HCT116 (cell line): ENCODE results near the gene URI1. TPM values are rescaled to one million over a fixed set of nuclear protein-coding genes. Genes with fewer than 3 reads are reported as not detected.

Experiments used
- ATAC-seq: fragments of 200-7000 bp; cut with Tn5 transposase; 2 replicates; pipeline ENCODE4 v1.9.1; 2020; ENCODE audit warnings: mild to moderate bottlenecking, moderate library complexity
- BruUV-seq: library from RNA; stranded (reverse); fragments of 400-500 nt; replicated peaks from 2 replicates; lab custom pipeline; 2021; lab: Mats Ljungman, UMichigan
- CTCF ChIA-PET: fragments of 300-600 bp; sonication (Branson Sonifier 250); formaldehyde crosslinking; loops from one replicate; lab custom pipeline; 2021; ENCODE audit warnings: antibody characterized with exemption; lab: Charles Lee
- POLR2A ChIA-PET: fragments of 300-600, 350-600 bp; sonication (Branson Sonifier 250); formaldehyde crosslinking; loops from one replicate; lab custom pipeline; 2021; ENCODE audit warnings: antibody characterized with exemption; lab: Charles Lee
- RAD21 ChIA-PET, 2 experiments: fragments of 300-600 bp; sonication (Branson Sonifier 250); formaldehyde crosslinking; loops; one replicate each; lab custom pipeline; 2023; ENCODE audit warnings: low total read pairs in 2 of 2; ENCODE audit not compliant: uncharacterized antibody in 2 of 2, unreplicated experiment in 2 of 2, low non-redundant PET in 1 of 2; lab: Charles Lee
- DNase-seq: peaks from one replicate; pipeline ENCODE4 v3.0.0-alpha.2; 2010; ENCODE audit warnings: low read depth, low spot score
- H2AFZ ChIP-seq: fragments of 200-600 bp; shearing (Covaris generic), sonication (generic); 2 replicates; pipeline ENCODE4 v1.6.1; 2017; ENCODE audit warnings: low read depth, mixed run types, mixed read lengths, antibody characterized with exemption, low read length; ENCODE audit not compliant: poor library complexity, severe bottlenecking
- H3K27ac ChIP-seq: 2 replicates; pipeline ENCODE4 v1.5.1; 2012; ENCODE audit warnings: low read depth, low read length
- H3K27me3 ChIP-seq: fragments of 200-600 bp; sonication (generic); 2 replicates; pipeline ENCODE4 v1.6.1; 2016; ENCODE audit warnings: mixed run types, low read length, mixed read lengths; ENCODE audit not compliant: insufficient read depth
- H3K36me3 ChIP-seq, 2 experiments: fragments of 200-500 bp in 1 of 2; fragments of 200-600 bp in 1 of 2; sonication (Bioruptor generic) in 1 of 2; sonication (generic) in 1 of 2; 2 replicates each; pipeline versions ENCODE4 v1.5.1 to v1.6.1; 2014 to 2016; ENCODE audit warnings: low read length in 2 of 2, inconsistent platforms in 1 of 2, mixed read lengths in 1 of 2, mixed run types in 1 of 2; ENCODE audit not compliant: insufficient read depth in 2 of 2, control insufficient read depth in 1 of 2
- H3K4me1 ChIP-seq, 2 experiments: fragments of 200-600 bp in 1 of 2; sonication (generic) in 1 of 2; 2 replicates each; pipeline versions ENCODE4 v1.5.1 to v1.6.1; 2012 to 2017; ENCODE audit warnings: low read length in 2 of 2, inconsistent platforms in 1 of 2, mild to moderate bottlenecking in 1 of 2, mixed read lengths in 1 of 2, mixed run types in 1 of 2, moderate library complexity in 1 of 2; ENCODE audit not compliant: insufficient read depth in 2 of 2, control insufficient read depth in 1 of 2
- H3K4me2 ChIP-seq: fragments of 200-600 bp; sonication (generic); 2 replicates; pipeline ENCODE4 v1.6.1; 2017; ENCODE audit warnings: mixed run types, low read length, mixed read lengths
- H3K4me3 ChIP-seq, 2 experiments: fragments of 200-600 bp in 1 of 2; sonication (generic) in 1 of 2; replicated peaks in 1 of 2; 2 replicates each; pipeline ENCODE4 v1.5.1; 2011 to 2016; ENCODE audit warnings: low read length in 2 of 2, control low read depth in 1 of 2, low read depth in 1 of 2, mild to moderate bottlenecking in 1 of 2, mixed read lengths in 1 of 2, mixed run types in 1 of 2
- H3K79me2 ChIP-seq: fragments of 200-600 bp; sonication (generic); 2 replicates; pipeline ENCODE4 v1.6.1; 2017; ENCODE audit warnings: mild to moderate bottlenecking, mixed run types, low read length, moderate library complexity, mixed read lengths; ENCODE audit not compliant: insufficient read depth
- H3K9ac ChIP-seq: fragments of 200-600 bp; sonication (generic); 2 replicates; pipeline ENCODE4 v1.6.1; 2016; ENCODE audit warnings: low read length, mixed read lengths
- H3K9me2 ChIP-seq: fragments of 200-600 bp; sonication (generic), shearing (Covaris generic); 2 replicates; pipeline ENCODE4 v1.6.1; 2017; ENCODE audit warnings: mixed run types, mild to moderate bottlenecking, moderate library complexity; ENCODE audit not compliant: insufficient read depth
- H3K9me3 ChIP-seq, 2 experiments: fragments of 200-500 bp in 1 of 2; fragments of 200-600 bp in 1 of 2; sonication (Bioruptor generic) in 1 of 2; sonication (generic) in 1 of 2; 2 replicates each; pipeline ENCODE4 v1.6.1; 2014 to 2017; ENCODE audit warnings: low read length in 2 of 2, mixed read lengths in 2 of 2, inconsistent platforms in 1 of 2, low read depth in 1 of 2, mild to moderate bottlenecking in 1 of 2, mixed run types in 1 of 2, moderate library complexity in 1 of 2; ENCODE audit not compliant: control insufficient read depth in 1 of 2, insufficient read depth in 1 of 2
- H4K20me1 ChIP-seq: fragments of 200-600 bp; sonication (generic), shearing (Covaris generic); 2 replicates; pipeline ENCODE4 v1.6.1; 2017; ENCODE audit warnings: mixed run types, mild to moderate bottlenecking, moderate library complexity; ENCODE audit not compliant: insufficient read depth
- CEBPB ChIP-seq: IDR thresholded peaks from 2 replicates; pipeline ENCODE4 v1.6.1; 2012; ENCODE audit warnings: low read depth
- EGR1 ChIP-seq: IDR thresholded peaks from 2 replicates; pipeline ENCODE4 v1.6.1; 2012; ENCODE audit warnings: low read depth
- ELF1 ChIP-seq: IDR thresholded peaks from 2 replicates; pipeline ENCODE4 v1.6.1; 2012; ENCODE audit warnings: low read depth, borderline replicate concordance
- EZH2phosphoT487 ChIP-seq: fragments of 200-600 bp; IDR thresholded peaks from 2 replicates; pipeline ENCODE4 v1.6.1; 2018; ENCODE audit warnings: antibody characterized with exemption, borderline replicate concordance
- FOSL1 ChIP-seq: IDR thresholded peaks from 2 replicates; pipeline ENCODE4 v1.6.1; 2012; ENCODE audit warnings: low read depth
- JUND ChIP-seq: IDR thresholded peaks from 2 replicates; pipeline ENCODE4 v1.6.1; 2012
- POLR2A ChIP-seq: IDR thresholded peaks from 2 replicates; pipeline ENCODE4 v1.7.0; 2011; ENCODE audit warnings: borderline replicate concordance; ENCODE audit not compliant: insufficient read depth, insufficient read length; ENCODE audit errors: extremely low read depth
- RAD21 ChIP-seq: IDR thresholded peaks from 2 replicates; pipeline ENCODE4 v1.6.1; 2012; ENCODE audit warnings: low read depth, mild to moderate bottlenecking
- SIN3A ChIP-seq: IDR thresholded peaks from 2 replicates; pipeline ENCODE4 v1.6.1; 2012; ENCODE audit warnings: low read depth
- TCF7L2 ChIP-seq: IDR thresholded peaks from 2 replicates; pipeline ENCODE4 v1.7.0; 2011; ENCODE audit warnings: borderline replicate concordance, inconsistent platforms; ENCODE audit not compliant: insufficient read depth, insufficient read length; ENCODE audit errors: extremely low read depth
- YY1 ChIP-seq: IDR thresholded peaks from 2 replicates; pipeline ENCODE4 v1.6.1; 2011; ENCODE audit warnings: low read length, low read depth, moderate library complexity, mild to moderate bottlenecking; ENCODE audit not compliant: insufficient replicate concordance; ENCODE audit errors: extremely low read depth
- ZNF274 ChIP-seq: fragments of 200-500 bp; sonication (Bioruptor generic); IDR thresholded peaks from 2 replicates; pipeline ENCODE4 v1.6.1; 2014; ENCODE audit warnings: mild to moderate bottlenecking, low read depth, low read length, inconsistent platforms
- intact Hi-C: fragments of 100-400 bp; cut with micrococcal nuclease; formaldehyde crosslinking; loops from 2 replicates; pipeline ENCODE4 v1.10.0; 2022
- total RNA-seq: library from RNA; stranded (reverse); gene quantifications from one replicate; pipeline ENCODE4 v1.2.1, GENCODE V29; 2021; ENCODE audit not compliant: unreplicated experiment
- TF ChIP-seq, protein P1 (sequence below): IDR thresholded peaks from 2 replicates; pipeline ENCODE4 v1.6.1; 2012
- TF ChIP-seq, protein P2 (sequence below), 3 experiments: fragments of 200-600 bp in 1 of 3; sonication (generic) in 1 of 3; IDR thresholded peaks in 2 of 3; conservative IDR thresholded peaks in 1 of 3; 2 replicates each; pipeline ENCODE4 v1.5.1; 2012 to 2017; ENCODE audit warnings: low read depth in 2 of 3, low read length in 2 of 3, antibody characterized with exemption in 1 of 3, borderline replicate concordance in 1 of 3, control low read depth in 1 of 3, mild to moderate bottlenecking in 1 of 3, mixed read lengths in 1 of 3, mixed run types in 1 of 3, moderate library complexity in 1 of 3; ENCODE audit not compliant: insufficient read depth in 1 of 3
- TF ChIP-seq, protein P3 (sequence below): IDR thresholded peaks from 2 replicates; pipeline ENCODE4 v1.6.1; 2012; ENCODE audit warnings: low read depth

The URI1 gene
- total RNA-seq, 1 experiment from 2014 or later, result 51.4 TPM

DNA sequence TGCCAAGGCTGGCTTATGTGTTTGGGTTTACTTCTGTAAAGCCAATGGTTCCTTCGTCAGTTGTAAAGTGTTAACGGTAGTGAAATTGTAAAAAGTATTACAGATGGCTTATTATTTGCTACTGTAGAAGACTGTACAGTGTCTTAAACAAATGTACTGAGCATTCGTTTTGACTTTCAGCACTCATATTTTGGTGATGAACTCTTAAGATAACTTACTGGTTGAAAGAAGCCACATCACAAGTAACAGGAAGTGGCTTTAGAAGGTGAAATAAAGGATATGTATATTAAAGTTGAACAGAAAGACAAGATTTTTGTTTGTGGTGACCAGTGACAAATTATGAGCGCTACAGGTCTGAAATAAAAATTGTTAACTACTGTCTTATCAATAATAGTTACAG lies 64.2 kb downstream of the URI1 start:
- POLR2A ChIA-PET, result no interaction called here
- Histone ChIP-seq H3K9me3 (no peaks in the 10 kb centered on the region), H2AFZ (no peak overlapping the region)

DNA sequence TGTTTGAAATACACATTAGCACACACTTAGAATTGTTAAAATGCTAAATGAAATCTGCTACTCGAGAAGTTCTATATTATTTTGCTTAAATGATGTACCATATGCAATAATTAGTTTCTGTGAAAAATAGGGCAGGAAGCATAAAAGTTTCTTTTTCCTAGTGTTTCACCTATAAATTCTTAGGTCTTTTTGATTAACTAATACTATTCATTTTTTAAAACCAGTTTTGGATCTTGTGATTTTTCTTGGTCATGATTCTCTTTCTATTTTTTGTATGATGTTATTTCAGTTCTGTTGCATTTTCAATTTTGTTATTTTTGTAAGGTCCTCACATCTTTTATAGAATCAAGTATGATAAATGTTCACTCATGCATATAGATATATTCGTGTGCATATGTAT lies 66.1 kb downstream of the URI1 start:
- intact Hi-C loops, result no loop called here
- no TSS peak for BruUV-seq
- CTCF ChIA-PET, result no interaction called here
- Histone ChIP-seq H3K9me3 (no peaks in the 10 kb centered on the region), H3K27me3 (no peaks in the 10 kb centered on the region), H3K79me2 (peaks cover 34% of the 10 kb centered on the region), H2AFZ (no peak overlapping the region), H3K4me3 (no peak overlapping the region), H4K20me1 (peaks cover 4% of the 10 kb centered on the region; the same call in 1 of the 2 replicates), H3K4me2 (no peak overlapping the region), H3K4me1 (no peaks in the 10 kb centered on the region), H3K36me3 (peaks cover 11 to 15% of the 10 kb centered on the region in 2 experiments), H3K9me2 (no peaks in the 10 kb centered on the region), H3K27ac (no peak overlapping the region), H3K9ac (no peak overlapping the region)
- RAD21 ChIA-PET, result no interaction called here
- no peak for DNase-seq
- ATAC-seq, result no peak
- POLR2A ChIA-PET, result no interaction called here
- no peak for TF ChIP-seq CEBPB
- TF ChIP-seq RAD21, result no peak
- TF ChIP-seq ELF1, result no peak
- no peak for TF ChIP-seq YY1
- TF ChIP-seq TCF7L2, result no peak
- no peak for TF ChIP-seq JUND
- no peak for TF ChIP-seq EZH2phosphoT487
- TF ChIP-seq ZNF274, result no peak
- TF ChIP-seq, protein P1, sequence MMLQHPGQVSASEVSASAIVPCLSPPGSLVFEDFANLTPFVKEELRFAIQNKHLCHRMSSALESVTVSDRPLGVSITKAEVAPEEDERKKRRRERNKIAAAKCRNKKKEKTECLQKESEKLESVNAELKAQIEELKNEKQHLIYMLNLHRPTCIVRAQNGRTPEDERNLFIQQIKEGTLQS, result no peak
- TF ChIP-seq SIN3A, result no peak
- TF ChIP-seq, protein P2, sequence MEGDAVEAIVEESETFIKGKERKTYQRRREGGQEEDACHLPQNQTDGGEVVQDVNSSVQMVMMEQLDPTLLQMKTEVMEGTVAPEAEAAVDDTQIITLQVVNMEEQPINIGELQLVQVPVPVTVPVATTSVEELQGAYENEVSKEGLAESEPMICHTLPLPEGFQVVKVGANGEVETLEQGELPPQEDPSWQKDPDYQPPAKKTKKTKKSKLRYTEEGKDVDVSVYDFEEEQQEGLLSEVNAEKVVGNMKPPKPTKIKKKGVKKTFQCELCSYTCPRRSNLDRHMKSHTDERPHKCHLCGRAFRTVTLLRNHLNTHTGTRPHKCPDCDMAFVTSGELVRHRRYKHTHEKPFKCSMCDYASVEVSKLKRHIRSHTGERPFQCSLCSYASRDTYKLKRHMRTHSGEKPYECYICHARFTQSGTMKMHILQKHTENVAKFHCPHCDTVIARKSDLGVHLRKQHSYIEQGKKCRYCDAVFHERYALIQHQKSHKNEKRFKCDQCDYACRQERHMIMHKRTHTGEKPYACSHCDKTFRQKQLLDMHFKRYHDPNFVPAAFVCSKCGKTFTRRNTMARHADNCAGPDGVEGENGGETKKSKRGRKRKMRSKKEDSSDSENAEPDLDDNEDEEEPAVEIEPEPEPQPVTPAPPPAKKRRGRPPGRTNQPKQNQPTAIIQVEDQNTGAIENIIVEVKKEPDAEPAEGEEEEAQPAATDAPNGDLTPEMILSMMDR (IDR thresholded peaks at IDR 0.05 in 2 of 3, conservative IDR thresholded peaks at IDR 0.05 in 1 of 3; ENCODE audit: borderline replicate concordance in 1 of 3, insufficient read depth in 1 of 3, low read depth in 2 of 3, low read length in 2 of 3), result no peak
- TF ChIP-seq, protein P3, sequence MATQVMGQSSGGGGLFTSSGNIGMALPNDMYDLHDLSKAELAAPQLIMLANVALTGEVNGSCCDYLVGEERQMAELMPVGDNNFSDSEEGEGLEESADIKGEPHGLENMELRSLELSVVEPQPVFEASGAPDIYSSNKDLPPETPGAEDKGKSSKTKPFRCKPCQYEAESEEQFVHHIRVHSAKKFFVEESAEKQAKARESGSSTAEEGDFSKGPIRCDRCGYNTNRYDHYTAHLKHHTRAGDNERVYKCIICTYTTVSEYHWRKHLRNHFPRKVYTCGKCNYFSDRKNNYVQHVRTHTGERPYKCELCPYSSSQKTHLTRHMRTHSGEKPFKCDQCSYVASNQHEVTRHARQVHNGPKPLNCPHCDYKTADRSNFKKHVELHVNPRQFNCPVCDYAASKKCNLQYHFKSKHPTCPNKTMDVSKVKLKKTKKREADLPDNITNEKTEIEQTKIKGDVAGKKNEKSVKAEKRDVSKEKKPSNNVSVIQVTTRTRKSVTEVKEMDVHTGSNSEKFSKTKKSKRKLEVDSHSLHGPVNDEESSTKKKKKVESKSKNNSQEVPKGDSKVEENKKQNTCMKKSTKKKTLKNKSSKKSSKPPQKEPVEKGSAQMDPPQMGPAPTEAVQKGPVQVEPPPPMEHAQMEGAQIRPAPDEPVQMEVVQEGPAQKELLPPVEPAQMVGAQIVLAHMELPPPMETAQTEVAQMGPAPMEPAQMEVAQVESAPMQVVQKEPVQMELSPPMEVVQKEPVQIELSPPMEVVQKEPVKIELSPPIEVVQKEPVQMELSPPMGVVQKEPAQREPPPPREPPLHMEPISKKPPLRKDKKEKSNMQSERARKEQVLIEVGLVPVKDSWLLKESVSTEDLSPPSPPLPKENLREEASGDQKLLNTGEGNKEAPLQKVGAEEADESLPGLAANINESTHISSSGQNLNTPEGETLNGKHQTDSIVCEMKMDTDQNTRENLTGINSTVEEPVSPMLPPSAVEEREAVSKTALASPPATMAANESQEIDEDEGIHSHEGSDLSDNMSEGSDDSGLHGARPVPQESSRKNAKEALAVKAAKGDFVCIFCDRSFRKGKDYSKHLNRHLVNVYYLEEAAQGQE, result no peak
- no peak for TF ChIP-seq EGR1

More for the DNA sequence above, 64.2 kb downstream of the URI1 start:
- CTCF ChIA-PET, result no interaction called here
- TF ChIP-seq TCF7L2 (no peak), SIN3A (no peak), EGR1 (no peak), YY1 (no peak), POLR2A (no peak), FOSL1 (no peak), JUND (no peak)
- TF ChIP-seq, all 23 proteins: peak for 0
- RAD21 ChIA-PET, result no interaction called here
- H3K9ac ChIP-seq, result no peak overlapping the region
- DNase-seq (no peak), ATAC-seq (no peak)
- H4K20me1 ChIP-seq, result peaks cover 10% of the 10 kb centered on the region; the same call in 1 of the 2 replicates
- no peak overlapping the region for H3K27ac ChIP-seq
- intact Hi-C loops, result no loop called here
- no peak overlapping the region for H3K4me3 ChIP-seq
- H3K4me1 ChIP-seq, result no peaks in the 10 kb centered on the region
- H3K27me3 ChIP-seq, result no peaks in the 10 kb centered on the region
- H3K9me2 ChIP-seq, result no peaks in the 10 kb centered on the region
- BruUV-seq, result no TSS peak
- H3K4me2 ChIP-seq, result no peak overlapping the region
- peaks cover 11 to 15% of the 10 kb centered on the region in 2 experiments for H3K36me3 ChIP-seq
- peaks cover 53% of the 10 kb centered on the region for H3K79me2 ChIP-seq
